ENCODE measurements around the gene ANTXR2. TPM values are rescaled to one million over a fixed set of nuclear protein-coding genes. Genes with fewer than 3 reads are reported as not detected.

ANTXR2 gene
- total RNA-seq, 2 experiments from 2014 or later, result 15.3 to 16.7 TPM

DNA sequence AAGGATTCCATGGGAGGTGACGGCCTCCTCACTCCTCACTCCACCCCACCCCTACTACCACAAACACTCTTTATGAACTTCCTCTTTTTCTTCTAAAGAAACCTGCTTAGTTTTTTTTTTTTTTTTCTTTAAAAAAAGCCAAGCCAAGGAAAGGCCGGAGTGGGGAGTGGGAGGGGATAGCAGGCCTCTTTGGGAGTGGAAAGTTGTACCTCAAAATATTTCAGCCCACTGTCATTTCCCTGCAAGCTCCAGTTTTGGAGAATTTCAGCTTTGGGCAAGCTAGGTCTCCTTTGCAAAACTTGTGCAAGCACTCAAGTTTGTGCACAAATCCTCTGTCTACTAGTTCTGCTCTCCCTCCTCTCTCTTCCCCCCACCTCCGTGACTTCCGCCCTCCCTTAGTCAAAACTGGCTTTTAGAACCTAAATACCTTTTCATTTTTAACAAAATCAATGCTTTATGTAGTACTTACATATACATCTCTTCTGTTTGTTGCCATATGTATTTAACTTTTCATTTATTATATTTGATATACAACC is 512 bp upstream of the ANTXR2 start:
- ChIA-PET CTCF (interaction anchor here (0.8 to 2.6 kb wide), 7 partner anchors 15 to 129 kb away, joined by 3 to 10 read pairs (median 4); no protein-coding TSS in a partner anchor), POLR2A (interaction anchor here (0.9 to 4.0 kb wide), 15 partner anchors 11 to 1134 kb away, joined by 3 to 33 read pairs (median 5); partner anchors contain the start of gene PAQR3)
- H3K27me3 ChIP-seq (ENCODE audit: control insufficient read depth in 1 of 2, insufficient read depth in 2 of 2, low read length in 2 of 2), result no peaks in the 10 kb centered on the region
- intact Hi-C loops (cut with DNase I, micrococcal nuclease), result loop anchor here (1.0 to 5.0 kb wide), 5 partner anchors 15 to 129 kb away; no protein-coding TSS in a partner anchor
- DNase-seq (peak in 9 of 14 experiments; percentile 3 to 62 (median 26)), ATAC-seq (ENCODE audit: poor library complexity) (peak; percentile 46)
- no peaks in the 10 kb centered on the region for H3K9me3 ChIP-seq (ENCODE audit: control insufficient read depth in 1 of 2, insufficient read depth in 1 of 2, low read length in 2 of 2)
- Mint-ChIP-seq H3K36me3 (ENCODE audit: low read depth) (peaks cover 42% of the 10 kb centered on the region), H3K4me3 (peak overlapping the region; percentile 96), H3K4me1 (ENCODE audit: low read depth) (peaks cover 80% of the 10 kb centered on the region), H3K27me3 (no peaks in the 10 kb centered on the region), H3K27ac (peak overlapping the region; percentile 95), H3K9me3 (no peaks in the 10 kb centered on the region)
- peak overlapping the region; percentile 78 to 82 for H3K27ac ChIP-seq (ENCODE audit: low read depth in 1 of 2, low read length in 2 of 2)
- TF ChIP-seq, protein P1, sequence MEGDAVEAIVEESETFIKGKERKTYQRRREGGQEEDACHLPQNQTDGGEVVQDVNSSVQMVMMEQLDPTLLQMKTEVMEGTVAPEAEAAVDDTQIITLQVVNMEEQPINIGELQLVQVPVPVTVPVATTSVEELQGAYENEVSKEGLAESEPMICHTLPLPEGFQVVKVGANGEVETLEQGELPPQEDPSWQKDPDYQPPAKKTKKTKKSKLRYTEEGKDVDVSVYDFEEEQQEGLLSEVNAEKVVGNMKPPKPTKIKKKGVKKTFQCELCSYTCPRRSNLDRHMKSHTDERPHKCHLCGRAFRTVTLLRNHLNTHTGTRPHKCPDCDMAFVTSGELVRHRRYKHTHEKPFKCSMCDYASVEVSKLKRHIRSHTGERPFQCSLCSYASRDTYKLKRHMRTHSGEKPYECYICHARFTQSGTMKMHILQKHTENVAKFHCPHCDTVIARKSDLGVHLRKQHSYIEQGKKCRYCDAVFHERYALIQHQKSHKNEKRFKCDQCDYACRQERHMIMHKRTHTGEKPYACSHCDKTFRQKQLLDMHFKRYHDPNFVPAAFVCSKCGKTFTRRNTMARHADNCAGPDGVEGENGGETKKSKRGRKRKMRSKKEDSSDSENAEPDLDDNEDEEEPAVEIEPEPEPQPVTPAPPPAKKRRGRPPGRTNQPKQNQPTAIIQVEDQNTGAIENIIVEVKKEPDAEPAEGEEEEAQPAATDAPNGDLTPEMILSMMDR (IDR thresholded peaks at IDR 0.05), result no peak
- peak overlapping the region; percentile 90 for H3K4me3 ChIP-seq (ENCODE audit: low read length)
- peaks cover 25% of the 10 kb centered on the region for H3K4me1 ChIP-seq (ENCODE audit: insufficient read depth, low read length)
- peaks cover 5% of the 10 kb centered on the region for H3K36me3 ChIP-seq (ENCODE audit: insufficient read depth, low read length)

DNA sequence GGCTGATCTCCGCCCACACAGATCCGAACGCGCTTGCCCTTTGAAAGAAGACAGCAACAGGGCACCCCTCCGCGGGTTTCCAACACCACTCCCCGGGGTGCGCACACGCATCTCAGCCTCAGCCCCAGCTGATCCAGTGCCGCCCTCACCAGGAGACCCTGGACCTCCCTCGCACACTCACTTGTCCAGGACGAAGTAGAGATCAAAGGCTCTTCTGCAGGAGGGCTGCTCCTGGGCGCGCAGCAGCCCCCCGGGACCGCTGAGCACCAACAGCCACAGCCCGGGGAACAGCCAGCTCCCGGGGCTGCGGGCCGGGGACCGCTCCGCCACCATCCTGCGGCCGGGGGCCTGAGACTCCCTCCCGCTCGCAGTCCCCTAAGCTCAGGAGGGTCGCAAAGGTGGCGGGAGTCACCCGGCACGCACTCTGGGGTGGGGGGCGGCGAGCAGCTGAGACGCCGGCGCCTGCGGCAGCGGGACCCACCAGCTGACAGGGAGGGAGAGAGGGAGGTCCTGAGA is 743 bp downstream of the ANTXR2 start:
- Mint-ChIP-seq H3K4me1 (ENCODE audit: low read depth) (peaks cover 80% of the 10 kb centered on the region), H3K27ac (peak overlapping the region; percentile 91), H3K27me3 (no peaks in the 10 kb centered on the region), H3K36me3 (ENCODE audit: low read depth) (peaks cover 55% of the 10 kb centered on the region), H3K4me3 (peak overlapping the region; percentile 99), H3K9me3 (no peaks in the 10 kb centered on the region)
- Histone ChIP-seq H3K36me3 (ENCODE audit: insufficient read depth, low read length) (peaks cover 12% of the 10 kb centered on the region), H3K4me1 (ENCODE audit: insufficient read depth, low read length) (peaks cover 22% of the 10 kb centered on the region), H3K4me3 (ENCODE audit: low read length) (peak overlapping the region; percentile 90), H3K9me3 (ENCODE audit: control insufficient read depth in 1 of 2, insufficient read depth in 1 of 2, low read length in 2 of 2) (no peaks in the 10 kb centered on the region), H3K27ac (ENCODE audit: low read depth in 1 of 2, low read length in 2 of 2) (peak overlapping the region; percentile 78 to 82), H3K27me3 (ENCODE audit: control insufficient read depth in 1 of 2, insufficient read depth in 2 of 2, low read length in 2 of 2) (no peaks in the 10 kb centered on the region)
- TF ChIP-seq, protein P1 (IDR thresholded peaks at IDR 0.05), result no peak
- intact Hi-C loops (cut with DNase I, micrococcal nuclease), result loop anchor here (2.0 to 5.0 kb wide), 4 partner anchors 55 to 130 kb away; no protein-coding TSS in a partner anchor
- DNase-seq (peak in 13 of 14 experiments; percentile 29 to 75 (median 50)), ATAC-seq (ENCODE audit: poor library complexity) (peak; percentile 41)
- POLR2A ChIA-PET, result interaction anchor here (0.6 to 4.0 kb wide), 14 partner anchors 10 to 130 kb away, joined by 3 to 33 read pairs (median 6); no protein-coding TSS in a partner anchor
- CTCF ChIA-PET, result interaction anchor here (1.2 to 2.6 kb wide), 7 partner anchors 14 to 130 kb away, joined by 3 to 10 read pairs (median 4); no protein-coding TSS in a partner anchor

DNA sequence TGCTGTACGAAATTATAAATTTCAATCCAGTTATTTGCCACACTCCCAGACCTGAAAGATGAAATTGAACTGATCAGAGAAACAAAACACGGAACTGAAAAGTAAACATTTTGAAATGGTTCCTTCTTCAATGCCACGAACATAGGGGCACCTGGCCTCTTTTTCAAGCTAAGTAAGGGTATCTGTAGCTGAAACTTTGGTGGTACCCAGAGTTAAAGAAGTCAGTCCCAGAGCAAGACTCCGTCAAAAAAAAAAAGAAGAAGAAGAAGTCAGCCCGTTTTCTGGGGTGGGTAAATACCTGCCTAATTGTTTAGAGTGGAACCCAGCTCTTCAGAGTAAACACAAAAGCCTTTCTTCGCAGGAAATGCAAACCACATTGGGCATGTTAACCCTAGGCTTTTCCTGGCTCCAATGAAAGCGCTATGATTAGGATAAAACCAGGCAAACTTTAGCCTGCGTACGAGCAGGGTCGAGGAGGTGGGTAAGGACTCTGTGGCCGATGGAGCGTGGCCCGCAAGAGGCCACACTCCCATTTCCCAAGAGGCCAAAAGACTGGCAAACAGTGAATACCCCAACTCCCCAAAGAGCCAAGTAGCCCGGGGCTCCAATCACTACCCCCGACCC is 1.3 kb downstream of the ANTXR2 start:
- Histone ChIP-seq H3K4me3 (ENCODE audit: low read length) (peak overlapping the region; percentile 90), H3K27ac (ENCODE audit: low read depth in 1 of 2, low read length in 2 of 2) (peak overlapping the region; percentile 78 to 82), H3K27me3 (ENCODE audit: control insufficient read depth in 1 of 2, insufficient read depth in 2 of 2, low read length in 2 of 2) (no peaks in the 10 kb centered on the region), H3K9me3 (ENCODE audit: control insufficient read depth in 1 of 2, insufficient read depth in 1 of 2, low read length in 2 of 2) (no peaks in the 10 kb centered on the region), H3K36me3 (ENCODE audit: insufficient read depth, low read length) (peaks cover 16% of the 10 kb centered on the region), H3K4me1 (ENCODE audit: insufficient read depth, low read length) (peaks cover 22% of the 10 kb centered on the region)
- Mint-ChIP-seq H3K4me3 (peak overlapping the region; percentile 99), H3K27ac (peak overlapping the region; percentile 91), H3K9me3 (no peaks in the 10 kb centered on the region), H3K4me1 (ENCODE audit: low read depth) (peaks cover 83% of the 10 kb centered on the region), H3K27me3 (no peaks in the 10 kb centered on the region), H3K36me3 (ENCODE audit: low read depth) (peaks cover 60% of the 10 kb centered on the region)
- ChIA-PET CTCF (interaction anchor here (1.2 to 2.5 kb wide), 4 partner anchors 54 to 131 kb away, joined by 3 to 10 read pairs (median 6); no protein-coding TSS in a partner anchor), POLR2A (interaction anchor here (0.6 to 4.0 kb wide), 9 partner anchors 13 to 131 kb away, joined by 4 to 33 read pairs (median 21); no protein-coding TSS in a partner anchor)
- ATAC-seq (ENCODE audit: poor library complexity), result no peak
- intact Hi-C loops (cut with DNase I, micrococcal nuclease), result loop anchor here (2.0 to 5.0 kb wide), 4 partner anchors 56 to 131 kb away; no protein-coding TSS in a partner anchor
- TF ChIP-seq, protein P1 (IDR thresholded peaks at IDR 0.05), result no peak
- peak in 3 of 14 experiments; percentile 30 to 40 (median 36) for DNase-seq

Data from CD4-positive, alpha-beta T cell (primary cell).